IPS DF 6.9 (cell line): Measurements from ENCODE around the gene BMP3.
"Not testable (repeated sequence)": the region's sequence is repeated elsewhere in the genome, so short reads cannot be mapped to it uniquely, and the experiment has no call there.

Experiments
- DNase-seq: peaks from one replicate; pipeline ENCODE4 v3.0.0-alpha.2; 2013; ENCODE audit warnings: low read depth, low spot score
- H3K27ac ChIP-seq: one replicate; pipeline ENCODE4 v1.5.1; 2013; ENCODE audit warnings: low read length, control low read depth
- H3K27me3 ChIP-seq: 2 replicates; pipeline ENCODE4 v1.6.1; 2013; ENCODE audit warnings: mild to moderate bottlenecking, low read length; ENCODE audit not compliant: control insufficient read depth, insufficient read depth
- H3K36me3 ChIP-seq: 2 replicates; pipeline ENCODE4 v1.6.1; 2013; ENCODE audit warnings: low read length; ENCODE audit not compliant: control insufficient read depth, insufficient read depth
- H3K4me1 ChIP-seq: 2 replicates; pipeline ENCODE4 v1.6.1; 2013; ENCODE audit warnings: low read length; ENCODE audit not compliant: control insufficient read depth, insufficient read depth
- H3K4me3 ChIP-seq: 2 replicates; pipeline ENCODE4 v1.5.1; 2013; ENCODE audit warnings: mild to moderate bottlenecking, low read length
- H3K9me3 ChIP-seq: 2 replicates; pipeline ENCODE4 v1.6.1; 2013; ENCODE audit warnings: low read length, inconsistent platforms; ENCODE audit not compliant: control insufficient read depth, insufficient read depth
- WGBS: extraction: QIAGEN DNeasy Blood & Tissue Kit; methylation state at CpG from one replicate; pipeline ENCODE4 v1.1.7; 2013; ENCODE audit warnings: mixed read lengths, missing lambda C conversion rate; ENCODE audit not compliant: insufficient read length, insufficient coverage; 5-methylcytosine and 5-hydroxymethylcytosine counted together

BMP3 gene

GRCh38 chr4:81030061-81030980 is at the start of gene BMP3:
BMP3 (plus strand) TSS chr4:81030708; CDS start chr4:81031285, 577 bp downstream.
- H3K4me3 ChIP-seq: peak within 1 kb of the TSS; percentile 60
- H3K9me3 ChIP-seq: no peaks in the 10 kb centered on the region
- H3K27me3 ChIP-seq: peaks cover 16% of the 10 kb centered on the region; the same call in 1 of the 2 replicates
- DNase-seq: no peak
- H3K4me1 ChIP-seq: no peaks in the 10 kb centered on the region
- H3K36me3 ChIP-seq: no peaks in the 10 kb centered on the region
- no peak within 1 kb of the TSS for H3K27ac ChIP-seq
- WGBS: no CpG with 5 or more reads among the region's 43 CpGs

DNA sequence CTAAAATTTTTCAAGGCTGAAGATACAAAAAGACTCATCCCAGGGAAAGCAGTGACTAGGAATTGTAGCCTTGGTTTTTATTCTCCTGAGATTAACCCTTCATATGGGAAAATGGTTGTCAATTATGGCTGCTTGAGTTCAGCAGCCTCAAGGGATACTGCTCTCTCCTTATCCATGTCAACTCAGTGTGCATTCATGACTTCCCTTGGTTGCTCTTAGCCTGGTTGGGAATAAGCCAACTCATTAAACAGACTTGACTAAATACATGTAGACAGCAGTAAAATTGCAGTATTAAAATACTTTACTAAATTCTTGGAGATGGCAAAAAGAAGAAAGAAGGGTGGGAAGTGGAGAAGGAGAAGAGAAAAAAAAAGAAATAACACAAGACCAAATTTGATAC is 44.5 kb upstream of the BMP3 start:
- Histone ChIP-seq H3K4me1 (no peaks in the 10 kb centered on the region), H3K4me3 (no peak overlapping the region), H3K27ac (no peak overlapping the region), H3K36me3 (no peaks in the 10 kb centered on the region), H3K9me3 (no peaks in the 10 kb centered on the region), H3K27me3 (no peaks in the 10 kb centered on the region)
- DNase-seq: no peak

DNA sequence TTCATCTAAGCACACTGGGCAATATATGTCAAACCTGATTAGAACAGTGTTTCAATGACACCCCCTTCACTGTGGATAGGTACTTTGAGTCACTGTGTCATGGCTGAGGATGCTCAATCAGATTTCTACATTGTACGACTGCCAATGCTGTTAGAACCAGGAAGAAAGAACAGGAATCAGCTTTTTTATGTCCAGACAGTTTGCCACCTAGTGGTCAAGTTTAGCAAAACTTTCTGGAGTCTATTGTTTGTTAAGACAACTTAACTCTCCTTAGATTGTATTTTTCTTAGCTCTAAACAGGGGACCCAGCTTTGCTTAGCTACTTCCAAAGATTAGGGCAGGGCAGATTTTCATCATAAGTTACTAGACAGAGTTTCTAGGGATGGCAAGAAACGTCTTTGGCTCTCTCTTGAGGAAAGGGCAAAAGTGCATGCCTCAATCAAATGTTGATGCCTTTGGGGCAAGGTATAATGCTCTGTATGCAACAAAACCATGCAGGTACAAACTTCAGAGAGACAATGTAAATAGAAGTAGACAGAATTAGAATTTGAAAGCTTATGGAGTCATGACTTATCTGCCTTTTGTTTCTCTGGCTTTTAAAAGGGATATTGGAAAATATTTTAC is 40.5 kb upstream of the BMP3 start:
- peak; percentile 13 for DNase-seq
- Histone ChIP-seq H3K36me3 (no peaks in the 10 kb centered on the region), H3K27ac (no peak overlapping the region), H3K4me3 (no peak overlapping the region), H3K9me3 (no peaks in the 10 kb centered on the region), H3K27me3 (no peaks in the 10 kb centered on the region), H3K4me1 (no peaks in the 10 kb centered on the region)
- no CpG with 5 or more reads among the region's 2 CpGs for WGBS

GRCh38 chr4:80990851-80991250 is 39.7 kb upstream of the BMP3 start:
- no peak for DNase-seq
- no peak overlapping the region for H3K4me3 ChIP-seq
- no peaks in the 10 kb centered on the region for H3K9me3 ChIP-seq
- no CpG with 5 or more reads among the region's 2 CpGs for WGBS
- H3K27ac ChIP-seq: no peak overlapping the region
- no peaks in the 10 kb centered on the region for H3K36me3 ChIP-seq
- H3K4me1 ChIP-seq: no peaks in the 10 kb centered on the region
- no peaks in the 10 kb centered on the region for H3K27me3 ChIP-seq

GRCh38 chr4:80999943-81000342 is 30.6 kb upstream of the BMP3 start:
- H3K36me3 ChIP-seq: no peaks in the 10 kb centered on the region
- no CpG with 5 or more reads among the region's 3 CpGs for WGBS
- no peaks in the 10 kb centered on the region for H3K4me1 ChIP-seq
- no peak overlapping the region for H3K4me3 ChIP-seq
- H3K27ac ChIP-seq: no peak overlapping the region
- H3K27me3 ChIP-seq: no peaks in the 10 kb centered on the region
- DNase-seq: no peak
- no peaks in the 10 kb centered on the region for H3K9me3 ChIP-seq

DNA sequence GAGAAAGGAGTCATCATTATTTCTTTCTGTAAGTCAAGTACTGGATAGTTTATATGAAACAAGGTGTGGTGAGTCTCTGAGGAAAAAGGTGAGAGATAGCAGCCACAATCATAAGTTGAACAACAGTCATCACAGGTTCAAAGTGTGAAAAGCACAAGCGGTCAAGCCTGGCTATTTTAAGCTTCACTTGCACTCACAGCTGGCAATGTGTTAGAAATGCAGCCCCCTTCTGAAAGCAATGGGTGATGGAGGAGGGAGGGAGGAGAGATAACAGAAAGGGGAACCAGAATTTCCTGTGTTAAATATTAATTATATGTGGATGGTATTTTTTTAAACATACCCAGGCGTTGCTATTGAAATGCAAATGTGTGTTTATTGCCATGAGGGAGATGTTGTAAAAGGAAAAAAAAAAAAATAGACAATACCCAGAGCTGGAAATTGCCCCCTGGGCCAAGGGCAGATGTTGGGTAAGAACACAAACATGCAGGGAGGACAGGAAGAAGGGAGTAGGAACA is 26.9 kb upstream of the BMP3 start:
- no peak for DNase-seq
- H3K27ac ChIP-seq: no peak overlapping the region
- no peaks in the 10 kb centered on the region for H3K9me3 ChIP-seq
- H3K4me1 ChIP-seq: no peaks in the 10 kb centered on the region
- H3K36me3 ChIP-seq: no peaks in the 10 kb centered on the region
- WGBS: no CpG with 5 or more reads among the region's 2 CpGs
- no peaks in the 10 kb centered on the region for H3K27me3 ChIP-seq
- H3K4me3 ChIP-seq: no peak overlapping the region

GRCh38 chr4:81007417-81007816 is 23.1 kb upstream of the BMP3 start:
- H3K27ac ChIP-seq: no peak overlapping the region
- no peaks in the 10 kb centered on the region for H3K36me3 ChIP-seq
- no peaks in the 10 kb centered on the region for H3K27me3 ChIP-seq
- no peaks in the 10 kb centered on the region; the same call in 1 of the 2 replicates for H3K9me3 ChIP-seq
- WGBS: no CpG with 5 or more reads among the region's 2 CpGs
- no peak overlapping the region for H3K4me3 ChIP-seq
- H3K4me1 ChIP-seq: no peaks in the 10 kb centered on the region
- DNase-seq: no peak

- not testable (repeated sequence) for H3K27ac ChIP-seq, H3K4me3 ChIP-seq, H3K9me3 ChIP-seq, DNase-seq, H3K27me3 ChIP-seq, H3K36me3 ChIP-seq, H3K4me1 ChIP-seq
- no CpG with 5 or more reads among the region's 2 CpGs for WGBS
Observed at GRCh38 chr4:81016566-81016965, 13.9 kb upstream of the BMP3 start.

DNA sequence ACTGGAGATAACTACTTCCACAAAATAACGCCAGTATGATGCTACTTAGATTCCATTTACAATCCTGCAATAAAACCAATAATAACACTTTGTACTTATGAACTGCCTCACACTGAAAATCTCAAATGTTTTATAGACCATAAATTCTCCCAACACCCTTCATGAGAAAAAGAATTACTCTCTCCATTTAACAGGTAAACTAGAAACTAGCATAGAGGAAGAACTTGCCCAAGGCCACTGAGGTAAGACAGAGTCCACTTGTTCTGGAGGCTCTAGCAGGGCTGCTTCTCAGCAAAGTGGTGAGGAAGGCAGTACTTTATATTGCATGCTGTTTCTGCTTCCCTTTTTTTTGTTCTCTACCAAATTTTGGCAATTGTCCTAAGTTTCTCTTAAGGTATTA is 11.5 kb upstream of the BMP3 start:
- Histone ChIP-seq H3K4me1 (no peaks in the 10 kb centered on the region), H3K36me3 (no peaks in the 10 kb centered on the region), H3K9me3 (no peaks in the 10 kb centered on the region), H3K27ac (no peak overlapping the region), H3K4me3 (no peak overlapping the region), H3K27me3 (no peaks in the 10 kb centered on the region)
- WGBS: no CpG with 5 or more reads among the region's 1 CpG
- DNase-seq: no peak

GRCh38 chr4:81021142-81021944 is 9.2 kb upstream of the BMP3 start:
- Histone ChIP-seq H3K36me3 (no peaks in the 10 kb centered on the region), H3K27me3 (no peaks in the 10 kb centered on the region), H3K4me3 (no peak overlapping the region), H3K9me3 (no peaks in the 10 kb centered on the region), H3K4me1 (no peaks in the 10 kb centered on the region), H3K27ac (no peak overlapping the region)
- WGBS: no CpG with 5 or more reads among the region's 5 CpGs
- DNase-seq: no peak
